ENCODE data around the gene MAGI3. TPM values are rescaled to one million over a fixed set of nuclear protein-coding genes. Genes with fewer than 3 reads are reported as not detected.

Gene MAGI3
- total and polyA plus RNA-seq, 9 donors: 5.3 to 20.8 (median 15.4) TPM

DNA sequence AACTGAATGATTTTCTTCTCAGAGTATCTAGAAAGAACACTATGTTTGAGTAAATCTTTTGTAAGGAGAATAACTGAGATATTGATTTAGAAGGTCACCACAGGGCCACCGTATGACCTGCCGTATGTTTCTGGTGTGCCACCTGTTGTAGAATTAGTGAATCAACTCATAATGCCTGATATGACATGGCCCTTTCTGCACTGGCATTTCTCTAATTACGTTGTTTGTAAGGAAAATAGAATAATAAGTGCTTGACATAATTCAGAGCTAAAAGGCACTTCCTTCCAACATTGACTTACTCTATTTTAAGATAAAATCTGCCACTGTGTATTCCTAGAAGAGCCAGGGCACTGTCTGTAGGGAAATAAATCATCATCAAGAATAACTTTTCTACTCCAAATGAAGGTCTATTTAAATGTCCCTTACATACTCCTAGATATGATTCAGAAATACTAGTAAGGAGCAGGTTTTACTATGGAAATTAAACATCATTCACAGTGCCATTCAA lies 267.3 kb downstream of the MAGI3 start:
- WGBS, 3 donors: 80 to 82% (median 81%) methylated on average over 3 of the region's 3 CpGs
- DNase-seq: no peak
- no peaks in the 10 kb centered on the region for H3K27me3 ChIP-seq
- H3K36me3 ChIP-seq: no peaks in the 10 kb centered on the region
- H3K9me3 ChIP-seq: no peaks in the 10 kb centered on the region
- no peaks in the 10 kb centered on the region for H3K4me1 ChIP-seq (ENCODE audit: insufficient read depth)
- H3K4me3 ChIP-seq: no peak overlapping the region
- H3K27ac ChIP-seq: no peak overlapping the region
- TF ChIP-seq EP300 (IDR thresholded peaks at IDR 0.05) (no peak), POLR2A (IDR thresholded peaks at IDR 0.05) (no peak), CTCF (IDR thresholded peaks at IDR 0.05) (no peak)
- intact Hi-C loops (cut with DNase I): no loop called here

DNA sequence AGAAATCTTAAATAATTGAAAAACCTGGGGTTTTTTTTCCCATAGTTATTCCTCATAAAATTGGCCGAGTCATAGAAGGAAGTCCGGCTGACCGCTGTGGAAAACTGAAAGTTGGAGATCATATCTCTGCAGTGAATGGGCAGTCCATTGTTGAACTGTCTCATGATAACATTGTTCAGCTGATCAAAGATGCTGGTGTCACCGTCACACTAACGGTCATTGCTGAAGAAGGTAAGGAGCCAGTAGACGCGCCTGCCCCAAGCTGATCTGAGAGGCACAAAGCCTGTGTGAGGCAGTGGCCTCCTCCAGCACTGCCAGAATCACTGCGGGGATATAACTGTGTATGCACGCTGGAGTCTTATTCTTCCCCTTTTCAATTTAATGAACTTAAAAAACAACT lies 268.7 kb downstream of the MAGI3 start:
- H3K36me3 ChIP-seq: no peaks in the 10 kb centered on the region
- H3K4me1 ChIP-seq (ENCODE audit: insufficient read depth): no peaks in the 10 kb centered on the region
- H3K4me3 ChIP-seq: no peak overlapping the region
- TF ChIP-seq POLR2A (IDR thresholded peaks at IDR 0.05) (no peak), CTCF (IDR thresholded peaks at IDR 0.05) (no peak), EP300 (IDR thresholded peaks at IDR 0.05) (no peak)
- H3K9me3 ChIP-seq: no peaks in the 10 kb centered on the region
- H3K27me3 ChIP-seq: no peaks in the 10 kb centered on the region
- H3K27ac ChIP-seq: no peak overlapping the region
- WGBS, 3 donors: 90 to 94% (median 93%) methylated on average over 9 of the region's 9 CpGs
- DNase-seq: no peak
- intact Hi-C loops (cut with DNase I): no loop called here

- 86 to 93% (median 91%) methylated on average over 4 of the region's 4 CpGs for WGBS, 3 donors
- no peaks in the 10 kb centered on the region for H3K4me1 ChIP-seq (ENCODE audit: insufficient read depth)
- H3K27ac ChIP-seq: no peak overlapping the region
- DNase-seq: no peak
- no peak for TF ChIP-seq POLR2A (IDR thresholded peaks at IDR 0.05)
- TF ChIP-seq CTCF (IDR thresholded peaks at IDR 0.05): no peak
- TF ChIP-seq EP300 (IDR thresholded peaks at IDR 0.05): no peak
- H3K4me3 ChIP-seq: no peak overlapping the region
- intact Hi-C loops (cut with DNase I): no loop called here
- H3K36me3 ChIP-seq: no peaks in the 10 kb centered on the region
- no peaks in the 10 kb centered on the region for H3K27me3 ChIP-seq
- no peaks in the 10 kb centered on the region for H3K9me3 ChIP-seq
Measured at GRCh38 chr1:113659556-113659955, 269.2 kb downstream of the MAGI3 start.

DNA sequence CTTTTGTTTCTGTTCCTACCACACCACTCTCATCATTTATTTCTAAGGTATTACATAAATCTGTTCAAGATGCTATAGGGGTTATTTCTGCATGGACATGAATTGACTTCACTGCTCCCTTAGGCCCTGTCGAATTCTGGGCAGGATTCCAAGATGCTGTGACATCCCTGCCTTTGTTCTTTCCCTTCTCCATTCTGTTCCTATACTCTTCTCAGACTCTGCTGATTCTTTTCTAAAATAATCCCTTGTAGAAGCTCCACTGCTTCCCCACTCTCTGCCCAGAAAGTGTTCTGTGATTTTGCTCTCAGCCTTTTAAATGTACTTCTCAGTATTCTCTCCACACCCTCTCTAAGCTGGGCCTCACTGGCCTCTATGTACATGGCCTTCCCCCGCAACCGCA lies 269.8 kb downstream of the MAGI3 start:
- no peak overlapping the region for H3K27ac ChIP-seq
- WGBS, 3 donors: 63 to 68% (median 66%) methylated on average over 3 of the region's 3 CpGs
- H3K27me3 ChIP-seq: no peaks in the 10 kb centered on the region
- TF ChIP-seq EP300 (IDR thresholded peaks at IDR 0.05) (no peak), CTCF (IDR thresholded peaks at IDR 0.05) (no peak), POLR2A (IDR thresholded peaks at IDR 0.05) (no peak)
- intact Hi-C loops (cut with DNase I): no loop called here
- DNase-seq: no peak
- no peaks in the 10 kb centered on the region for H3K36me3 ChIP-seq
- no peak overlapping the region for H3K4me3 ChIP-seq
- no peaks in the 10 kb centered on the region for H3K9me3 ChIP-seq
- no peaks in the 10 kb centered on the region for H3K4me1 ChIP-seq (ENCODE audit: insufficient read depth)
